Uterus (tissue), 4 donors: ENCODE results near the gene PPM1F. TPM values are rescaled to one million over a fixed set of nuclear protein-coding genes. Genes with fewer than 3 reads are reported as not detected.

ENCODE experiments used
- DNase-seq, 2 donors: peaks; one replicate each; pipeline ENCODE4 v3.0.0-alpha.2; 2019 to 2020
- H3K27ac ChIP-seq, 2 donors: fragments of 200-600 bp; sonication (generic); 1 replicate in 1 of 2; 2 replicates in 1 of 2; pipeline ENCODE4 v1.5.1; 2016 to 2018
- H3K27me3 ChIP-seq, 2 donors: fragments of 200-600 bp; sonication (generic); one replicate each; pipeline ENCODE4 v1.5.1; 2018 to 2019; ENCODE audit warnings: control low read depth in 1 of 2
- H3K36me3 ChIP-seq, 2 donors: fragments of 200-600 bp; sonication (generic); one replicate each; pipeline ENCODE4 v1.5.1; 2019; ENCODE audit warnings: control low read depth in 1 of 2
- H3K4me1 ChIP-seq, 2 donors: fragments of 200-600 bp; sonication (generic); one replicate each; pipeline ENCODE4 v1.5.1; 2018 to 2019; ENCODE audit warnings: control low read depth in 1 of 2
- H3K4me3 ChIP-seq, 2 donors: fragments of 200-600 bp; sonication (generic); 1 replicate in 1 of 2; 2 replicates in 1 of 2; pipeline ENCODE4 v1.5.1; 2018 to 2019; ENCODE audit warnings: mild to moderate bottlenecking in 1 of 2
- H3K9me3 ChIP-seq, 2 donors: fragments of 200-600 bp; sonication (generic); one replicate each; pipeline ENCODE4 v1.5.1; 2019; ENCODE audit warnings: control low read depth in 1 of 2
- POLR2A ChIP-seq, 2 donors: fragments of 450-650 bp; IDR thresholded peaks; one replicate each; pipeline ENCODE4 v1.6.1; 2016; ENCODE audit warnings: antibody characterized with exemption in 2 of 2, mild to moderate bottlenecking in 1 of 2, moderate library complexity in 1 of 2
- intact Hi-C: fragments of 100-400 bp; cut with DNase I; formaldehyde crosslinking; loops from one replicate; pipeline ENCODE4 v1.15.1; 2023; ENCODE audit warnings: low total_unique reads
- total RNA-seq, 4 donors: library from RNA; depleted of rRNA in 3 of 4; stranded (reverse); fragments of >200 nt in 3 of 4; gene quantifications; one replicate each; pipeline versions ENCODE4 v1.1.0 to v1.2.4, GENCODE V29; 2014 to 2023
- TF ChIP-seq, protein P1 (sequence below), 4 experiments: fragments of 200-600 bp in 2 of 4; fragments of 450-650 bp in 2 of 4; sonication (generic) in 2 of 4; IDR thresholded peaks; one replicate each; pipeline ENCODE4 v1.5.1; 2016 to 2019; ENCODE audit warnings: antibody characterized with exemption in 4 of 4, mild to moderate bottlenecking in 2 of 4, moderate library complexity in 1 of 4
- donor health status: DM: yes; HTN: yes; CAD: no.

PPM1F gene
- total RNA-seq, 4 donors from 2014 or later: 16.2 to 67.3 (median 48.8) TPM

DNA sequence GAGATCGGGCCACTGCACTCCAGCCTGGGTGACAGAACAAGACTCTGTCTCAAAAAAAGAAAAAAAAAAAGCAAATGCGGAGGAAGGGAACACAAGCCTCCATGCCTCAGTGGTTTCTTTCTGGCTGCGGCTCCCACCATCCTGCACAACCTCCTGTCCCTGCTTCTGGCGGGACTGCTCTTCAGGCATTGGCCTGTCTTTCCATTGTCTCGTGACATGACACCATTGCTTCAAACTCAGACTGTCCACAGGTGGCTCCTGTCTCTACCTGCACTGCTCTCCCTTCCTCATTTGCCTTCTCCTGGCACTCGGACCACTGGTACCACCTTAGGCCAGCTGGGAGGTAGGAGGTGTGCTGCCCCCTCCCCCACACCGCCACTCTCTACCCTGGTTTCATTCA, 10.6 kb upstream of the PPM1F start:
- Histone ChIP-seq H3K36me3 (no peaks in the 10 kb centered on the region), H3K27ac (no peak overlapping the region), H3K27me3 (no peaks in the 10 kb centered on the region), H3K9me3 (no peaks in the 10 kb centered on the region), H3K4me3 (no peak overlapping the region), H3K4me1 (no peaks in the 10 kb centered on the region)
- DNase-seq: no peak
- TF ChIP-seq POLR2A (IDR thresholded peaks at IDR 0.05): no peak
- TF ChIP-seq, protein P1, sequence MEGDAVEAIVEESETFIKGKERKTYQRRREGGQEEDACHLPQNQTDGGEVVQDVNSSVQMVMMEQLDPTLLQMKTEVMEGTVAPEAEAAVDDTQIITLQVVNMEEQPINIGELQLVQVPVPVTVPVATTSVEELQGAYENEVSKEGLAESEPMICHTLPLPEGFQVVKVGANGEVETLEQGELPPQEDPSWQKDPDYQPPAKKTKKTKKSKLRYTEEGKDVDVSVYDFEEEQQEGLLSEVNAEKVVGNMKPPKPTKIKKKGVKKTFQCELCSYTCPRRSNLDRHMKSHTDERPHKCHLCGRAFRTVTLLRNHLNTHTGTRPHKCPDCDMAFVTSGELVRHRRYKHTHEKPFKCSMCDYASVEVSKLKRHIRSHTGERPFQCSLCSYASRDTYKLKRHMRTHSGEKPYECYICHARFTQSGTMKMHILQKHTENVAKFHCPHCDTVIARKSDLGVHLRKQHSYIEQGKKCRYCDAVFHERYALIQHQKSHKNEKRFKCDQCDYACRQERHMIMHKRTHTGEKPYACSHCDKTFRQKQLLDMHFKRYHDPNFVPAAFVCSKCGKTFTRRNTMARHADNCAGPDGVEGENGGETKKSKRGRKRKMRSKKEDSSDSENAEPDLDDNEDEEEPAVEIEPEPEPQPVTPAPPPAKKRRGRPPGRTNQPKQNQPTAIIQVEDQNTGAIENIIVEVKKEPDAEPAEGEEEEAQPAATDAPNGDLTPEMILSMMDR (IDR thresholded peaks at IDR 0.05): no peak
- intact Hi-C loops: no loop called here

DNA sequence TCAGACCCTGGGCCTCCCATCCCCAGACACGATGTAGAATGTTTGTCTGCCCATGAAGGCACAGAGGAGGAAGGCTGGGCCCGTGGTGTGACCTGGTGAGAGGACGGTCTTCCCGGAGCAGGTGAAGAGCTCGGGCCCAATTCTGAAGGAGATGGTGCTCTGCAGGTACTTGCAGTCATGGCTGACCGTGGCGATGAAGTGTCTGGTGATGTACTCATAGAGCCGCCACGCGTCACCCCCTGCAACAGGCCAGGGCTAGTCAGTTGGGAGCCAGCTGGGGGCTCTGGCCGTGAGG, 10.0 kb upstream of the PPM1F start:
- Histone ChIP-seq H3K4me3 (no peak overlapping the region), H3K27me3 (no peaks in the 10 kb centered on the region), H3K27ac (no peak overlapping the region), H3K4me1 (no peaks in the 10 kb centered on the region), H3K9me3 (no peaks in the 10 kb centered on the region), H3K36me3 (no peaks in the 10 kb centered on the region)
- intact Hi-C loops: no loop called here
- DNase-seq: no peak
- TF ChIP-seq POLR2A (IDR thresholded peaks at IDR 0.05): no peak
- TF ChIP-seq, protein P1 (IDR thresholded peaks at IDR 0.05): no peak

GRCh38 chr22:21961886-21962654, 9.4 kb upstream of the PPM1F start:
- no peak for DNase-seq
- no peaks in the 10 kb centered on the region for H3K36me3 ChIP-seq
- H3K27ac ChIP-seq: no peak overlapping the region
- no peaks in the 10 kb centered on the region for H3K9me3 ChIP-seq
- no peaks in the 10 kb centered on the region for H3K27me3 ChIP-seq
- intact Hi-C loops: no loop called here
- H3K4me3 ChIP-seq: no peak overlapping the region
- no peaks in the 10 kb centered on the region for H3K4me1 ChIP-seq
- TF ChIP-seq, protein P1 (IDR thresholded peaks at IDR 0.05): no peak
- no peak for TF ChIP-seq POLR2A (IDR thresholded peaks at IDR 0.05)

DNA sequence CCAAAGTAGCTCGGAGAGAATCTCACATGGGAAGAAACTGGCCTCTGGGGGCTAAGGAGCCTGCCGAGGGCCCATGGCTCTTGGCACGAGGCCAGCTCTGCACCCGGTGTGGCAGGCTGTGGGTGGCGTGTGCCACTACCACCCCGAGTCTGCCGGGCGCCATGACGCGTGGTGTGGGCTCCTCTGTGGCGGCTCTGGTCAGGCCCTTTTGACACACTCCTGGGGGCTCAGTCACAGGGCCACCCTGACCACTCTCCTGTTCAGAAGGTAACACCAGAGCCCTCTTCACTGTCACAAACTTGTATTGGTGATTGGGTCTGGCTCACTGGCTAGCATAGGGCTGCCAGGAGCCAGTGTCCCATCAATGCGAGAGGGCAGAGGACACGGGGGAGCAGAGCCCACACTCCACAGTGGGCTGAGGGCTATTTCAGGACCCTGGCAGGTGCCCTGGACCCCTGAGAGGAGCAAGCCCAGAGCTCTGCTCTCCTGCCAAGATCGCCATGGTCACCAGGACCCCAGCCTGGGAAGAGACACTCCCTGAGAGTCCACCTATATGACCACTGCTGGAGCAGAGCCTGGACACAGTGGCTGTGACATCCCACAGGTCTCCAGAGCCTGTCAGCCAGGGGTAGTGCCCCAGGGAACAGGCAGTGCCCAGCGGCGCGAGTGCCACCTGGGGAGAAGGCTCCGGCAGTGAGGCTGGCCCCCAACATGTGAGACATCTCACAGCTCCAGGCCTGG, 8.6 kb upstream of the PPM1F start:
- DNase-seq: no peak
- Histone ChIP-seq H3K27me3 (no peaks in the 10 kb centered on the region), H3K9me3 (no peaks in the 10 kb centered on the region), H3K4me3 (no peak overlapping the region), H3K4me1 (no peaks in the 10 kb centered on the region), H3K36me3 (no peaks in the 10 kb centered on the region), H3K27ac (no peak overlapping the region)
- TF ChIP-seq, protein P1 (IDR thresholded peaks at IDR 0.05): no peak
- no peak for TF ChIP-seq POLR2A (IDR thresholded peaks at IDR 0.05)
- intact Hi-C loops: no loop called here
